GM12891 (cell line): ENCODE measurements around the gene SHKBP1.

ENCODE experiments used
- POLR2A ChIP-seq: IDR thresholded peaks from 2 replicates; pipeline ENCODE4 v1.6.1; 2011; ENCODE audit warnings: low read depth, low read length, control low read depth
- POLR2AphosphoS5 ChIP-seq: IDR thresholded peaks from 2 replicates; pipeline ENCODE4 v1.6.1; 2011; ENCODE audit warnings: low read depth, low read length, control low read depth
- SPI1 ChIP-seq: IDR thresholded peaks from 2 replicates; pipeline ENCODE4 v1.6.1; 2011; ENCODE audit warnings: low read depth, low read length, control low read depth
- TAF1 ChIP-seq: IDR thresholded peaks from 2 replicates; pipeline ENCODE4 v1.6.1; 2011; ENCODE audit warnings: low read depth, low read length, control low read depth

GRCh38 chr19:40553885-40554857 is 22.5 kb upstream of the SHKBP1 start:
- TF ChIP-seq POLR2A, result no peak
- no peak for TF ChIP-seq TAF1
- no peak for TF ChIP-seq SPI1
- TF ChIP-seq POLR2AphosphoS5, result no peak
